OCI-LY1 (cell line): ENCODE results near the gene IKBKG.
"Not testable (repeated sequence)": the region's sequence is repeated elsewhere in the genome, so short reads cannot be mapped to it uniquely, and the experiment has no call there.

Experiments
- H2AFZ ChIP-seq: fragments of 200-600 bp; sonication (generic), shearing (Covaris generic); 2 replicates; pipeline ENCODE4 v1.6.0; 2014; ENCODE audit warnings: antibody characterized with exemption, mild to moderate bottlenecking, low read length
- H3F3A ChIP-seq: fragments of 200-600 bp; sonication (generic), shearing (Covaris generic); 2 replicates; pipeline ENCODE4 v1.6.0; 2014; ENCODE audit warnings: mild to moderate bottlenecking, antibody characterized with exemption, low read length, moderate library complexity; ENCODE audit not compliant: insufficient read depth
- H3K27ac ChIP-seq: fragments of 200-600 bp; sonication (generic); 2 replicates; pipeline ENCODE4 v1.5.1; 2014; ENCODE audit warnings: low read length, mixed run types, mild to moderate bottlenecking, low read depth; ENCODE audit not compliant: poor library complexity, severe bottlenecking
- H3K27me3 ChIP-seq: fragments of 200-600 bp; sonication (generic); 2 replicates; pipeline ENCODE4 v1.6.0; 2014; ENCODE audit warnings: antibody characterized with exemption, mild to moderate bottlenecking, low read length, moderate library complexity; ENCODE audit not compliant: insufficient read depth
- H3K36me3 ChIP-seq: fragments of 200-600 bp; sonication (generic); 2 replicates; pipeline ENCODE4 v1.6.1; 2014; ENCODE audit warnings: mild to moderate bottlenecking, antibody characterized with exemption, low read length, moderate library complexity, mixed read lengths; ENCODE audit not compliant: insufficient read depth
- H3K4me1 ChIP-seq: fragments of 200-600 bp; sonication (generic); 2 replicates; pipeline ENCODE4 v1.5.1; 2014; ENCODE audit warnings: mild to moderate bottlenecking, low read length, moderate library complexity; ENCODE audit not compliant: insufficient read depth, severe bottlenecking
- H3K4me2 ChIP-seq: fragments of 200-600 bp; sonication (generic), shearing (Covaris generic); 2 replicates; pipeline ENCODE4 v1.6.1; 2014; ENCODE audit warnings: low read length
- H3K4me3 ChIP-seq: fragments of 200-600 bp; sonication (generic); 2 replicates; pipeline ENCODE4 v1.5.1; 2014; ENCODE audit warnings: low read length, low read depth, mild to moderate bottlenecking, mixed read lengths; ENCODE audit not compliant: poor library complexity, severe bottlenecking
- H3K79me2 ChIP-seq: fragments of 200-600 bp; shearing (Covaris generic); 2 replicates; pipeline ENCODE4 v1.6.1; 2016; ENCODE audit warnings: mixed run types, low read length, mixed read lengths; ENCODE audit not compliant: insufficient read depth
- H3K9ac ChIP-seq: fragments of 200-600 bp; sonication (generic), shearing (Covaris generic); 2 replicates; pipeline ENCODE4 v1.6.1; 2014; ENCODE audit warnings: mild to moderate bottlenecking, low read length, mixed read lengths
- H3K9me2 ChIP-seq: fragments of 200-600 bp; sonication (generic), shearing (Covaris generic); 2 replicates; pipeline ENCODE4 v1.6.1; 2014; ENCODE audit warnings: low read depth, mild to moderate bottlenecking, low read length, mixed read lengths
- H3K9me3 ChIP-seq: fragments of 200-600 bp; shearing (Covaris generic); 2 replicates; pipeline ENCODE4 v1.6.1; 2014; ENCODE audit warnings: low read length, mixed read lengths
- H4K20me1 ChIP-seq: fragments of 200-600 bp; sonication (generic), shearing (Covaris generic); 2 replicates; pipeline ENCODE4 v1.6.0; 2016; ENCODE audit warnings: mild to moderate bottlenecking, low read length; ENCODE audit not compliant: insufficient read depth
- EZH2 ChIP-seq: fragments of 200-600 bp; sonication (generic), shearing (Covaris generic); IDR thresholded peaks from 2 replicates; pipeline ENCODE4 v1.8.0; 2017; ENCODE audit warnings: borderline replicate concordance, mixed run types, mild to moderate bottlenecking, antibody characterized with exemption, low read length, moderate library complexity, mixed read lengths
- TF ChIP-seq, protein P1 (sequence below): fragments of 200-600 bp; sonication (generic), shearing (Covaris generic); IDR thresholded peaks from 2 replicates; pipeline ENCODE4 v1.5.1; 2017; ENCODE audit warnings: mild to moderate bottlenecking, antibody characterized with exemption, low read length, moderate library complexity, mixed read lengths

Gene IKBKG

DNA sequence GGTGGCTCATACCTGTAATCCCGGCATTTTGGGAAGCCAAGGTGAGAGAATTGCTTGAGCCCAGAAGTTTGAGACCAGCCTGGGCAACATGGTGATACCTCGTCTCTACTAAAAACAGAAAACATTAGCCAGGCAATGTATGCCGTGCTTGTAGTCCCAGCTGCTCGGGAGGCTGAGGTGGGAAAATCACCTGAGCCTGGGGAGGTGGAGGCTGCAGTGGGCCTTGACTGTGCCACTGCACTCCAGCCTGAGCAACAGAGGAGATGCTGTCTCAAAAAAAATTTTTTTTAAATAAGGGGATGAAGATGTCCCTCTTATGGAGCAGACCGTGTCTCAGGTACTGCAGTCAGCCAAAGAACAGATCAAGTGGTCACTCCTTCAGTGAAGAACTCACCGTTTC, 58.1 kb downstream of the IKBKG start:
- H3K9me3 ChIP-seq: no peaks in the 10 kb centered on the region
- TF ChIP-seq EZH2: no peak
- TF ChIP-seq, protein P1, sequence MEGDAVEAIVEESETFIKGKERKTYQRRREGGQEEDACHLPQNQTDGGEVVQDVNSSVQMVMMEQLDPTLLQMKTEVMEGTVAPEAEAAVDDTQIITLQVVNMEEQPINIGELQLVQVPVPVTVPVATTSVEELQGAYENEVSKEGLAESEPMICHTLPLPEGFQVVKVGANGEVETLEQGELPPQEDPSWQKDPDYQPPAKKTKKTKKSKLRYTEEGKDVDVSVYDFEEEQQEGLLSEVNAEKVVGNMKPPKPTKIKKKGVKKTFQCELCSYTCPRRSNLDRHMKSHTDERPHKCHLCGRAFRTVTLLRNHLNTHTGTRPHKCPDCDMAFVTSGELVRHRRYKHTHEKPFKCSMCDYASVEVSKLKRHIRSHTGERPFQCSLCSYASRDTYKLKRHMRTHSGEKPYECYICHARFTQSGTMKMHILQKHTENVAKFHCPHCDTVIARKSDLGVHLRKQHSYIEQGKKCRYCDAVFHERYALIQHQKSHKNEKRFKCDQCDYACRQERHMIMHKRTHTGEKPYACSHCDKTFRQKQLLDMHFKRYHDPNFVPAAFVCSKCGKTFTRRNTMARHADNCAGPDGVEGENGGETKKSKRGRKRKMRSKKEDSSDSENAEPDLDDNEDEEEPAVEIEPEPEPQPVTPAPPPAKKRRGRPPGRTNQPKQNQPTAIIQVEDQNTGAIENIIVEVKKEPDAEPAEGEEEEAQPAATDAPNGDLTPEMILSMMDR: no peak
- no peaks in the 10 kb centered on the region for H3K36me3 ChIP-seq

DNA sequence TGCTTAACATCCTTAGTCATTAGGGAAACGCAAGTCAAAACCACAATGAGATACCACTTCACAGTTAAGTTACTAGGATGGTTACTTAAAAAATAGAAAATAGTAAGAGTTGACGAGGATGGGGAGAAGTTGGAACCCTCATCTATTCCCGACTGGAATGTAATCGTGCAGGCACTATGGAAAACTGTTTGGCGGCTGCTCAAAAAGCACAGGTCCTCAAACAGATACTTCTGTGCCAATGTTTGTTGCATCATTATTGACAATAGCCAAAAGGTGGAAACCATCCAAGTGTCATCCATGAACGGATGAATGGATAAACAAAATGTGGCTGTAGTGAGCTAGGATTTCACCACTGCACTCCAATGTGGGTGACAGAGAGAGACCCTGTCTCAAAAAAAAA, 60.0 kb downstream of the IKBKG start:
- H3K9me2 ChIP-seq: no peaks in the 10 kb centered on the region
- no peak overlapping the region for H3K9ac ChIP-seq
- no peaks in the 10 kb centered on the region for H3K27me3 ChIP-seq
- H2AFZ ChIP-seq: no peak overlapping the region
- H4K20me1 ChIP-seq: no peaks in the 10 kb centered on the region
- H3K9me3 ChIP-seq: no peaks in the 10 kb centered on the region
- no peak overlapping the region for H3K4me2 ChIP-seq
- H3K4me3 ChIP-seq: no peak overlapping the region
- H3F3A ChIP-seq: no peaks in the 10 kb centered on the region
- H3K27ac ChIP-seq: no peak overlapping the region
- no peaks in the 10 kb centered on the region for H3K79me2 ChIP-seq
- no peak for TF ChIP-seq EZH2
- TF ChIP-seq, protein P1: no peak
- H3K4me1 ChIP-seq: no peaks in the 10 kb centered on the region
- no peaks in the 10 kb centered on the region for H3K36me3 ChIP-seq

More for the DNA sequence above, 58.1 kb downstream of the IKBKG start:
- H3K27me3 ChIP-seq: no peaks in the 10 kb centered on the region
- H3K9ac ChIP-seq: no peak overlapping the region
- H3K4me2 ChIP-seq: no peak overlapping the region
- H3K79me2 ChIP-seq: no peaks in the 10 kb centered on the region
- H3K27ac ChIP-seq: no peak overlapping the region
- no peaks in the 10 kb centered on the region for H3F3A ChIP-seq
- H2AFZ ChIP-seq: no peak overlapping the region
- no peaks in the 10 kb centered on the region for H3K4me1 ChIP-seq
- no peaks in the 10 kb centered on the region for H4K20me1 ChIP-seq
- H3K4me3 ChIP-seq: no peak overlapping the region
- no peaks in the 10 kb centered on the region for H3K9me2 ChIP-seq

DNA sequence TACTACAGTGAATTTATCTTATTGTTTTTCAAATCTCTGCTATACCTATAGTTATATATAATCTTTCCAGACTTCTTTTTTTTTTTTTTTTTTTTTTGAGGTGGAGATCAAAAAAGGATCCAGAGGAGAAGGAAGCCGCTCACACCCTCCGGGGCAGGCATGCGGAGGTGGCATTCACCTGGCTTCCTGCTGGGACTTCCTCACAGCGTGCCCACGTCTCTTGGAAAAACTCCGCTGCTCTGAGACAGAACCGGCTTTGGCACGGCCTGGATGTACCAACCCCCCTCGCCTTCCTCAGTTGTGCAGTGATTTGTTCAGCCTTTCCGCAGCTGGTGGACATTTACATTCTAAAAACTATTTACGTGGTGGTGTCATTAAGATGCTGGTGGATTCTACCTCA, 60.6 kb downstream of the IKBKG start:
- H3K36me3 ChIP-seq, H3K79me2 ChIP-seq, H3K27ac ChIP-seq, H3K27me3 ChIP-seq, H3K9me2 ChIP-seq, H3K9me3 ChIP-seq, H3K9ac ChIP-seq, H3K4me1 ChIP-seq, H3F3A ChIP-seq, H2AFZ ChIP-seq, H4K20me1 ChIP-seq, H3K4me2 ChIP-seq, H3K4me3 ChIP-seq: not testable (repeated sequence)

DNA sequence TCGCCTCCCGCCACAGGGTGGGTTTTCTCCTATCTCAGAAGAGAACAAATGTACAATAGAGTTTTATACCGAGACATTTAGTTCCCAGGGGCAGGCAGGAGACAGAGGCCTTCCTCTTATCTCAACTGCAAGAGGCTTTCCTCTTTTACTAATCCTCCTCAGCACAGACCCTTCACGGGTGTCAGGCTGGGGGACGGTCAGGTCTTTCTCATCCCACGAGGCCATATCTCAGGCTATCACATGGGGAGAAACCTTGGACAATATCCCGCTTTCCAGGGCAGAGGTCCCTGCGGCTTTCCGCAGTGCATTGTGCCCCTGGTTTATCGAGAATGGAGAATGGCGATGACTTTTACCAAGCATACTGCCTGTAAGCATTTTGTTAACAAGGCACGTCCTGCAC, 61.4 kb downstream of the IKBKG start:
- H3K9me2 ChIP-seq, H3K4me3 ChIP-seq, H3K27me3 ChIP-seq, H3K4me2 ChIP-seq, H3K36me3 ChIP-seq, H4K20me1 ChIP-seq, H2AFZ ChIP-seq, H3K79me2 ChIP-seq, H3K27ac ChIP-seq, H3K9ac ChIP-seq, H3K4me1 ChIP-seq, H3F3A ChIP-seq, H3K9me3 ChIP-seq: not testable (repeated sequence)

DNA sequence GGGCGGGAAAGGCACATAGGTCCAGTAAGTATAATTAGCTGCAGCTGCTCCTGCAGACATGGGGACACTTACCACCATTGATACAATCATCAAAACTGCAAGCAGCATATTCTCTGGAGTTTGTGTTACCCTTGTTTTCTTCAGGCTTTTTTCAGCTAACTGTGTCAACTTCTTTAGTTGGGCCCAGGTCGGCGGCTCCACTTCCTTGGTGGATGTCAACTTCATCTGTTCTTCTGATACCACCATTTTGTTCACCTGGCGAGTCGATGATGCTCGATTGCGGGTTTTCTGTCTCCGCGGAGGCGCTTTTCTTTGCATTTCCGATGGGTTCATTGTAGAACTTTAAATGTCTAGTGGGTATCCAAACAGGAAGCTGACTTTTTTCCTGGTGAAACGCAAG, 63.7 kb downstream of the IKBKG start:
- H3F3A ChIP-seq, H3K27ac ChIP-seq, H3K9ac ChIP-seq, H2AFZ ChIP-seq, H3K27me3 ChIP-seq, H3K4me2 ChIP-seq, H3K4me1 ChIP-seq, H3K36me3 ChIP-seq, H3K4me3 ChIP-seq, H3K9me2 ChIP-seq, H3K79me2 ChIP-seq, H3K9me3 ChIP-seq, H4K20me1 ChIP-seq: not testable (repeated sequence)

DNA sequence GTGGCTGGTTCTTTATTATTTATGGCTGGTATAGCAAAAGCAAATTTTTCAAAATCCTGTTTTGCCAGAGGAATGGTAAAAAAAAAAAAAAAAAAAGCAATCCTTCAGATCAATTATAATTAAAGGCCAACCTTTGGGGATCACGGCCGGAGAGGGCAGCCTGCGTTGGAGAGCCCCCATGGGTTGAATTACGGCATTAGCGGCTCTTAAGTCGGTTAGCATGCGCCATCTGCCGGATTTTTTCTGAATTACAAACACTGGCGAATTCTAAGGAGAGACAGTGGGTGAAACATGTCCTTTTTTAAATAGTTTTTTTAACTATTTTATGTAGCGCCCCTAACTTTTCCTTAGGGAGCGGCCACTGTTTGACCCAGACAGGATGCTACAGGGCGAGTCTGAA, 66.2 kb downstream of the IKBKG start:
- H3K27me3 ChIP-seq, H3K4me1 ChIP-seq, H3K4me3 ChIP-seq, H4K20me1 ChIP-seq, H3K4me2 ChIP-seq, H3K36me3 ChIP-seq, H3K79me2 ChIP-seq, H3K9me3 ChIP-seq, H3K27ac ChIP-seq, H3K9ac ChIP-seq, H2AFZ ChIP-seq, H3K9me2 ChIP-seq, H3F3A ChIP-seq: not testable (repeated sequence)
